BJ (cell line): Measurements from ENCODE around the gene PUDP. TPM values are rescaled to one million over a fixed set of nuclear protein-coding genes. Genes with fewer than 3 reads are reported as not detected.

ENCODE experiments used
- CTCF ChIA-PET: fragments of 350-600 bp; formaldehyde crosslinking; extraction: SDS; loops from one replicate; lab custom pipeline; 2021; ENCODE audit warnings: antibody characterized with exemption, inconsistent platforms; lab: Yijun Ruan, JAX
- POLR2A ChIA-PET: fragments of 300-600 bp; sonication (Branson Sonifier 250); formaldehyde crosslinking; extraction: SDS; loops from one replicate; lab custom pipeline; 2021; ENCODE audit warnings: antibody characterized with exemption; lab: Charles Lee
- DNase-seq: peaks from one replicate; pipeline ENCODE4 v3.0.0-alpha.2; 2011; ENCODE audit warnings: low read depth
- H3K27me3 ChIP-seq: 2 replicates; pipeline ENCODE4 v1.6.0; 2011; ENCODE audit warnings: low read length; ENCODE audit not compliant: control insufficient read depth, insufficient read depth
- H3K36me3 ChIP-seq: 2 replicates; pipeline ENCODE4 v1.5.1; 2011; ENCODE audit warnings: low read length; ENCODE audit not compliant: control insufficient read depth, insufficient read depth
- H3K4me3 ChIP-seq: 2 replicates; pipeline ENCODE4 v1.5.1; 2011; ENCODE audit warnings: low read depth, mild to moderate bottlenecking, control low read depth, low read length
- CTCF ChIP-seq: IDR thresholded peaks from 2 replicates; pipeline ENCODE4 v1.5.1; 2011; ENCODE audit warnings: low read depth, mild to moderate bottlenecking, control low read depth, inconsistent platforms, low read length, moderate library complexity; ENCODE audit not compliant: insufficient read depth
- polyA plus RNA-seq: library from polyadenylated mRNA; depleted of rRNA; stranded (reverse); fragments of >200 nt; gene quantifications from 2 replicates; pipeline ENCODE4 v1.2.3, GENCODE V29; 2011

PUDP gene
- polyA plus RNA-seq, 1 experiment = 17.2 TPM

GRCh38 chrX:7116081-7116480 lies 31.9 kb downstream of the PUDP start:
- no peak for DNase-seq
- Histone ChIP-seq H3K4me3 (no peak overlapping the region), H3K36me3 (no peaks in the 10 kb centered on the region), H3K27me3 (no peaks in the 10 kb centered on the region)
- ChIA-PET CTCF (no interaction called here), POLR2A (no interaction called here)
- no peak for TF ChIP-seq CTCF

- CTCF ChIA-PET = no interaction called here
- DNase-seq = no peak
- TF ChIP-seq CTCF = no peak
- Histone ChIP-seq H3K4me3 (no peak overlapping the region), H3K27me3 (no peaks in the 10 kb centered on the region), H3K36me3 (no peaks in the 10 kb centered on the region)
- POLR2A ChIA-PET = no interaction called here
Measured at GRCh38 chrX:7115557-7115956, 32.4 kb downstream of the PUDP start.

- DNase-seq = no peak
- Histone ChIP-seq H3K36me3 (no peaks in the 10 kb centered on the region), H3K4me3 (no peak overlapping the region), H3K27me3 (no peaks in the 10 kb centered on the region)
- ChIA-PET CTCF (no interaction called here), POLR2A (no interaction called here)
- no peak for TF ChIP-seq CTCF
Measured at GRCh38 chrX:7112071-7112470, 35.9 kb downstream of the PUDP start.

GRCh38 chrX:7111518-7111917 lies 36.4 kb downstream of the PUDP start:
- POLR2A ChIA-PET = no interaction called here
- no peaks in the 10 kb centered on the region for H3K27me3 ChIP-seq
- H3K4me3 ChIP-seq = no peak overlapping the region
- no peak for DNase-seq
- no peak for TF ChIP-seq CTCF
- CTCF ChIA-PET = no interaction called here
- no peaks in the 10 kb centered on the region for H3K36me3 ChIP-seq

GRCh38 chrX:7110821-7111276 lies 37.1 kb downstream of the PUDP start:
- no peak for TF ChIP-seq CTCF
- POLR2A ChIA-PET = no interaction called here
- no peak overlapping the region for H3K4me3 ChIP-seq
- CTCF ChIA-PET = no interaction called here
- no peaks in the 10 kb centered on the region for H3K36me3 ChIP-seq
- DNase-seq = no peak
- no peaks in the 10 kb centered on the region for H3K27me3 ChIP-seq
